Eye (tissue), 1 donor: ENCODE results near the gene ADCY5.
"Not testable (repeated sequence)": the region's sequence is repeated elsewhere in the genome, so short reads cannot be mapped to it uniquely, and the experiment has no call there.

Experiments
- DNase-seq: peaks from one replicate; pipeline ENCODE4 v3.0.0-alpha.2; 2015

Gene ADCY5

GRCh38 chr3:123283074-123283473 lies 165.8 kb downstream of the ADCY5 start:
- no peak for DNase-seq

GRCh38 chr3:123282461-123282860 lies 166.4 kb downstream of the ADCY5 start:
- no peak for DNase-seq

GRCh38 chr3:123281929-123282328 lies 167.0 kb downstream of the ADCY5 start:
- no peak for DNase-seq

GRCh38 chr3:123281406-123281805 lies 167.5 kb downstream of the ADCY5 start:
- DNase-seq = no peak

GRCh38 chr3:123279121-123279520 lies 169.8 kb downstream of the ADCY5 start:
- no peak for DNase-seq

GRCh38 chr3:123278446-123278845 lies 170.4 kb downstream of the ADCY5 start:
- no peak for DNase-seq

- DNase-seq = no peak
Observed at GRCh38 chr3:123277106-123277505, 171.8 kb downstream of the ADCY5 start.

GRCh38 chr3:123276346-123277006 lies 172.4 kb downstream of the ADCY5 start:
- no peak for DNase-seq

- no peak for DNase-seq
Observed at GRCh38 chr3:123275691-123276090, 173.2 kb downstream of the ADCY5 start.

GRCh38 chr3:123272547-123272946 lies 176.3 kb downstream of the ADCY5 start:
- no peak for DNase-seq

- DNase-seq = no peak
Observed at GRCh38 chr3:123271466-123272159, 177.3 kb downstream of the ADCY5 start.

GRCh38 chr3:123270818-123271217 lies 178.1 kb downstream of the ADCY5 start:
- DNase-seq = no peak

GRCh38 chr3:123267821-123268220 lies 181.1 kb downstream of the ADCY5 start:
- DNase-seq = no peak

GRCh38 chr3:123263941-123264340 lies 184.9 kb downstream of the ADCY5 start:
- no peak for DNase-seq

- DNase-seq = no peak
Observed at GRCh38 chr3:123262868-123263267, 186.0 kb downstream of the ADCY5 start.

GRCh38 chr3:123262226-123262625 lies 186.7 kb downstream of the ADCY5 start:
- no peak for DNase-seq

GRCh38 chr3:123261666-123262065 lies 187.2 kb downstream of the ADCY5 start:
- DNase-seq = no peak

GRCh38 chr3:123258811-123259420 lies 190.0 kb downstream of the ADCY5 start:
- DNase-seq = peak; percentile 76

- no peak for DNase-seq
Observed at GRCh38 chr3:123258359-123258758, 190.5 kb downstream of the ADCY5 start.

GRCh38 chr3:123256256-123256655 lies 192.6 kb downstream of the ADCY5 start:
- no peak for DNase-seq

GRCh38 chr3:123246866-123247265 lies 202.0 kb downstream of the ADCY5 start:
- DNase-seq = peak; percentile 46

- peak; percentile 19 for DNase-seq
Observed at GRCh38 chr3:123244128-123244527, 204.8 kb downstream of the ADCY5 start.

GRCh38 chr3:123239756-123240155 lies 209.1 kb downstream of the ADCY5 start:
- no peak for DNase-seq

GRCh38 chr3:123239186-123239585 lies 209.7 kb downstream of the ADCY5 start:
- DNase-seq = not testable (repeated sequence)
